Stimulated activated CD4-positive, alpha-beta T cell treated with anti-CD3 and anti-CD28 coated beads, Interleukin-1b, Interleukin-23, amount 100 ng/mL, for 1 hour (primary cell): ENCODE data around the gene TMEM26.

Experiments
- DNase-seq, 2 donors: peaks; one replicate each; pipeline ENCODE4 v3.0.0-alpha.2; 2020; ENCODE audit warnings: low read depth in 2 of 2

Gene TMEM26

DNA sequence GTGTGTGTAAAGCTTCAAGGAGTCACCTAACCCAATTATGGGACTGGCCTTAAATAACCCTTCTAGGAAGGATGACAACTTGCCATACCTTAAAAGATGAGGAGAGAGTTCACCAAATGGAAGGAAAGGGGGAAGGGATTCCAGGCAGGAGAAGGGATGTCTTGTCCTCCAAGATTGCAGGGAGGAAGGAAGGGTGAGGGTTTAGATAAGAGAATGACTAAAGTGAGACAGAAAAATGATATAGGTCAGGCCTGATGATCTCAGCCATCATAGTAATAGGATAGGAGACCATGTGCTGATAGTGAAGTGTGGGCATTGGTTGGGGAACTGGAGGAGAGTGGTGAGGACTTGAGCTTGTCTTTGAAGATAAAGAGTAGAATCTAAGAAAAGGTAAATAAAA lies 7.7 kb upstream of the TMEM26 start:
- no peak for DNase-seq

DNA sequence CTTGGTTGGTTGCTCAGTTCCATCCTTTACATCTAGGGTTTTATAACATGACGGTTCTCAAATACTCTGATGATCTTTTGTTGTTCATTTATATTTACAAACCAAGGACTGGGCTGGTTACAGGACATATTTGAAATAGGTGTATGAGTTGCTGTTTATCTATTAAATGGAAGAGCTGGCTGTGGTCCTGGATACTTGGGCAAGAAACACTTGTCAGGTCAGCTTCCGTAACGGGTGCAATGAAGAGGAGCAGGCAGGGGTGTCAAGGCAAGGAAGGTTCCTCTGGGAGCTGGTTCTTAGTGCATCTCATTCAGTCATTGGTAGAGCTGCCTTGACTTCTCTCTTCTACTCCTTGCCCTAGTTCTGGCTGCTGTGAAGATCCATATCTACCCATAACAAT lies 4.8 kb upstream of the TMEM26 start:
- no peak for DNase-seq

DNA sequence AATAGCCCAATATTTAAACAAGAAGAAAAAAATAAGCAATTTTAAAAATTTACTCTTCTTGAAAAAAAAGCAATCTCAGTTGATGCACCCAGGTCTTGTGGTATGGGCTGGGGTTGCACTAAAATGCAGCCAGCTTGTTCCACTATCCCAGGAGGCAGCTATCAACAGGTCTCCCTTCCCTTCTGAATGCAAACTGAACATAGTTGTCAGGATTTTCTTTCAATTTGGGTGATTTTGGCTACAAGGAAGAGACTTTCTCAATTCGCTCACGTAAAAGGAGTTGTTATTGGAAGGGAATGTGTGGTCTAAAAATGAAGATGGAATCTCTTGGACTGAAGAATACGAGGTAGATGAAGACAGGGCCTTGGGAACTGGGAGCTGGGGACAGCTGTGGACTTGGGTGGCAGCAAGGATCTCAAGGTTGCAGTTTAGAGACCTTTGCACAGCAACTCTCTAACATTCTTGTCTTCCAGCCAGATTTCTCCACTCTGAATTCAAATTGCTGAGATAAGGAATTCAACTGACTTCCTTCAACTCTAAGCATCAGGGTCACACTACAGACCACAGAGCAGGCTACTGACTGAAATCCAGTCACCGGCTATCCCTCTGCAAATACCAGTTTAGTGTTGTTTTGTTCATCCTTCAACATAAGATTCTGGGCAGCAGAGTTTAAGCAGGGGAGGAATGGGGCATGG lies 3.1 kb upstream of the TMEM26 start:
- no peak for DNase-seq

DNA sequence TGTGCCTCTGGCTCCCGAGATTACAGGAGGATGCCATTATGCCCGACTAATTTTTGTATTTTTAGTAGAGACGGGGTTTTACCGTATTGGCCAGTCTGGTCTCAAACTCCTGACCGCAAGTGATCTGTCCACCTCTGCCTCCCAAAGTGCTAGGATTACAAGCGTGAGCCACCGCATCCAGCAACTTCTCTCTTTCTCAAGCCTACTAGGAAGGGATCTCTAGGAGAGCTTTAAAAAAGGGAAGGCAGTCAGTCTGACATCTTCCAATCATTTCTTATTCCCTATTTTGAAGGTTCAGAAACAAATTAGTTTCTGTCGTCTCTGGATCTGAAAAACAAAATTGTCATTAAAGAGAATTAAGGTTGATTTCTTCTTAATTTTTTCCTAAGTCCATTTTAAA lies 2.5 kb upstream of the TMEM26 start:
- no peak for DNase-seq

DNA sequence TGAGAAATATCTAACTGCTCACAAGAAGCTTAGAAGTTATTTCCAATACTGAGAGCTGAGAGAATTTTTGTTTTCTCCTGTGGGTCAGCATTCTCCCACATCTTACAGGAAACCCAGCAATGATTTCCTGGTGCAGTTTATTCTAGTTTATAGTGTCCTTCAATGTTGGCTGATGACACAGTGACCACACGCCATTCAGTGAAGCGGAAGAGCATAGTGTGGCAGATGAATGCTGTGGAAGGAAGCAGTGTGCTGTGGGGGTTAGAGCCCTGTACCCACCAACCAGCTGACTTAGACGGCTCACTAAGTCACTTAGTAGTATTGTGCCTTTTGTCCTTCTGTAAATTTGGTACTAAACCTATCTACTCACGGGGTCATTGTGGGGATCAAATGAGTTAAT lies 1.4 kb upstream of the TMEM26 start:
- DNase-seq = no peak

DNA sequence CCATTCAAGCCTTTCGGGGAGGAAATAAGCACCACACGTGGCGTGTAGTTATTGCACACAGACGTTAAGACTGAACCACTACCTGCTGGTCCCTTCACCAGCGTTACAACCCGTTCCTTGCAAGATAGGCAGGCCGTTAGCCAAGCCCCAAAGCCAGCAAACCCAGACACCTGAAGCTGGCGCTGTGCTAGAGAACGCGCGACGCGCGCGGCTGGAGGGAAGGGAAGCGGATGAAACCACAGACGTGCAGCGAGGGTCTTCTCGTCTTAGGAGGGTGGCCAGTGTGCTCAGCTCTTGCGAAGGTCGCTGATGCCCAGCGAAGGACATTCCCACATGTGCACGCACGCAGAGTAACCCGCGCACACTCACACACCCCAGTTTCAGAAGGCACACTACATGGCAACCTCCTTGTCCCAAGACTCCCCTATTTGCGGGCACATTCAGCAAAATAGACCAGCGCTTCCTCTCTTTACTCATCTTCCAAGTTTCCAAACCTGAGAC lies 980 bp downstream of the TMEM26 start:
- DNase-seq = no peak

DNA sequence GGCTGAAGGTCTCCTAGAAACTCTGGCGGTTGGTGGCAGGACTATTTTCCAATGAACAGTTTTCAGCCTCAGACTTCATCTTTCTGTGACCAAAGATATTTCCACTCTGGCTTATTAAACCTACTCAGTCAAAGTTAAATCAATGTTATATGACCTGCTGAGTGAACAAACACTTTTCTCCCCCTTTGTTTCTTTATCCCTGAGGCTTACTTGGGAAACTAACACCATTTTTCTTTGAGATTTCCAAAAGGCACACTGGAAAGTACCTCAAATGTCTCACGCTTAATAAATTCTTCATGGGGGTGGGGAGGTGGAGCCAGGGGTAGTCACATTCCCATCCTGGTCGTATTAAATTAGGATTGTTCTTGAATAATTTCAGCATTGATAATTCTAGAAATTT lies 1.8 kb downstream of the TMEM26 start:
- no peak for DNase-seq

DNA sequence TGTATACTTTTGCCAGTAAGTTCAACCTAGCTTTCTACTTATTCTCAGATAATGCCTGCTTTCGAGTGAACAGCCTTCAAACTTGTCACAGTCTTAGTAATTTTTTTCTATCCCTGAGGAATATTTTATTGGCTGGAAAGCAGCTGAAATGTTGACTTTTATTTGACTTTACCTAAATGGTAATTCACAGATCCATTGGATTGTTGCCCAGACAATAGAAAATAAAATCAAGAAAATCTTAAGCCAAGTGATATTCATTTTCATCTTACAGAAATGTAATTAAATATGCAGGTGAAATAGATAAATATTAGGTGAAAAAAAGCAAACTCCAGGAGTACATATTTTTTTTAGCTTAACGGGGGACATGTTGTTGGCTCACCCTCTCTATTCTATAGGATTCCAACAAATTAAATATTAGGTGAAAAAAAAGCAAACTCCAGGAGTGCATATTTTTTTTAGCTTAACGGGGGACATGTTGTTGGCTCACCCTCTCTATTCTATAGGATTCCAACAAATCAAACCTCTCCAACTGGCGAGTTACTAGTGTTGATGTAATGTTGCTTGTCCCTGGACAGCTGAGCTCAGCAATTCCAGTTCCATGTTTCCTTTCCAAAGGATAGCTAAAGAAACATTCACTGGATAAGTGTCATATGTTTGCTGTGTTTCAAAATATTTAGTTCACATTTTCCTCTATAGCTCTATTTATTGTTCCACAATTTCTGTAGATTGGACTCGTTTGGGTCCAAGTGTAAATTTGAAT lies 4.2 kb downstream of the TMEM26 start:
- no peak for DNase-seq

DNA sequence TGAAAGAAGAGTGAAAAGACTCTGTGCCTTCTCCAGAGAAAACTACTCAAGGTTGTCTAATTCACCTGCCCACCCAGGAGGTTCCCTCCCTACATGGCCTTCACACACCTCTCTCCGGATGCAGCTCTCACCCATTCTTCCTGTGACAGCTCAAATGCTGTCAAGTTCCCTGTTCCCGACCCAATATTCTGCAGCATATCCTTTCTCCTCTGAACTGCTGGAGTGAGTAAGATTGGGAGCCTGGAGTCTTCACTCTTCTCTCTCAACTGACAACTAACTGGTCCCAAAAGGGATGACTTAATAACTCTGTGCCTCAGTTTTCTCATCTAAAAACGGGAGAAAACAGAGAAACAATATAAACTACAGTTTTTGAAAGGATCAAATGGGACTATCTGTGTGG lies 5.1 kb downstream of the TMEM26 start:
- DNase-seq = no peak

DNA sequence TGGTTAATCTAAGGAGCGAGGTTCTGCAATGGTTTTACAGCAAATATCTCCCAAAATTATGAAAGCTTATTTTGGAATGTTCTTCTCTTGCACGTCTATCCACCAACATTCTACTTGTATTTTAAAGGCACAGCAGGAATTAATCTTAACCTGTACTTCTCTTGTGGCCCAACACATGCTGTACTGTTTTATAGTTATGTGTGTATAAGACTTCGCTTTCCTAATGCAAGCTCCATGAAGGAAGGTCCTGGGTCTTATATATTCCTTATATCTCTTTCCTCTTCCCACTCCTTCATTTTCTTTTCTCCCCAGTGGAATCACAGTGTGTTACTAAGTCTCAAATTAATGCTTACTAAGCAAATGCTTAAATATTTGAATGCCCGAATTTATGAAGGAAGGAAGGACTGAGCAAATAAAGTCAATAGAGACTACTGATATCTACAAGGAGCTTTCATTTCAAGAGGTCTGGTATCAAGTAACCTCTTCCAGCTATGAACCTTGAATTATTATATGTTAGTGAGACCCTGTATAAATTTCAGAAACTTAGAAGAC lies 14.0 kb downstream of the TMEM26 start:
- no peak for DNase-seq

DNA sequence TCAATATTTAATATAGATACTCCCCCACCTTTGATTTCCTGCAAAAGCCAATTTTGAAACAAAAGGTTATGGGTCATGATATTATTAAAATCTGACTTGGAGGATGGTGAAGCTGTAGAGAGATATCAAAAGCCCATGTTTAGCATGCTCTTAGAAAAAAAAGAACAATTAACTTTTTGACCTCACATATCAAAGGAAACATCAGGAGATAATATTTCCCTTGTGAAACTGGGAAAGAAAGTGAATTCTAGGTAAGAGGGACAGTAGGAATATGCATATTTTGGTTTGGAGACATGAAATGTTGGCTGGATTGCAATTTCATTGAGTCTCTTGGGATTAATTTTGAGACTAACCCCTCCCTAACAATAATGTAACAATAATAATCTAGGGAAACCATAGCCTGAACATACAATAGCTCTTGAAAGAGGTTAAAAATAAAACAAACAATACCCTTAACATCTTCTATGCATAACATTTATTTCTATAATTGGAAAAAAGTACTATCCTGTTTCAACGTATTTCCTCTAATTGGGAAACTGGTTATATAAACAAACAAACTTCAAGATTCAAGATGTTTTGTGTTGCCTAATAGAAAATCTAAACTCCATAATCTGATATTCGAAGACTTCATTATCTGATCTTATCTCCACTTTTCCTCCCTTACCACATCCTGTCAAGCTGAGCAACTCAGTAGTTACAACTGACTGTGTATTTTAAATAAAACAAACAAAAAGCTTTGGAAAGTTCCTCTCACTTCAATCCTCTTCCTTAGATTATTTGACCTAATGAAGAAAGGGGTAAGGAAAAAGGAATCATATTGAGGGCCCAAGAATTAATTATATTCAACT lies 14.8 kb downstream of the TMEM26 start:
- no peak for DNase-seq

DNA sequence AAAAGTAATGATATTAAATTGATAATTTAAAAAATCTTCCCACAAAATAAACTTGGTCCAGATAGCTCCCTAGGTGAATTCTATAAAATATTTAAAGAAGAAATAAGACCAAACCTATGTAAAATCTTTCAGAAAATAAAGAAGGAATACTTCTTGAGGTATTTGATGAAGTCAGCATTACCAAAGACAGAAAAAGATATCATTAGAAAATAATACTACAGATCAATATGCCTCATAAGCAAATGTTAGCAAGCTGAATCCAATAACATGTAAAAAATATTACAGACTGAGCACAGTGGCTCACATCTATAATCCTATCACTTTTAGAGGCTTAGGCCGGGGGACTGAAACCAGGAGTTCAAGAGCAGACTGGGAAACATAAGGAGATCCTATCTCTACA lies 30.0 kb downstream of the TMEM26 start:
- no peak for DNase-seq

DNA sequence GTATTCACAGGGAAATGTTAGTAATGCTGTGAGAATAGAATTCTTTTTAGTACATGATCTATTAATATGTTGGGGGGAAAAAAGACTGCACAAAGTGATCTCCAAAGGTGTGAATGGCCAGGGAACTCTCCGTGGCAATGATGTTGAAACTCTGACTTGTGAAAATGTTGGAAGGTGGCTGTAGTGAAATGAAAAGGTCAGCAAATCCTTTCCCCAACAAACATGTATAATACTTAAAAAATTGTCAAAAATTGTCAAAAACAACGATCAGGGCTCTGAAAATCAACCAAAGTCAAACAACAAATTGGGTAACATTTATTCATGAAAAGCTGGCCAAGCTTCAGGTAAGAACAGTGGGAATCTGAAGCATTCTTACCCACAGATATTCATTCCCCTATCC lies 35.5 kb downstream of the TMEM26 start:
- no peak for DNase-seq

DNA sequence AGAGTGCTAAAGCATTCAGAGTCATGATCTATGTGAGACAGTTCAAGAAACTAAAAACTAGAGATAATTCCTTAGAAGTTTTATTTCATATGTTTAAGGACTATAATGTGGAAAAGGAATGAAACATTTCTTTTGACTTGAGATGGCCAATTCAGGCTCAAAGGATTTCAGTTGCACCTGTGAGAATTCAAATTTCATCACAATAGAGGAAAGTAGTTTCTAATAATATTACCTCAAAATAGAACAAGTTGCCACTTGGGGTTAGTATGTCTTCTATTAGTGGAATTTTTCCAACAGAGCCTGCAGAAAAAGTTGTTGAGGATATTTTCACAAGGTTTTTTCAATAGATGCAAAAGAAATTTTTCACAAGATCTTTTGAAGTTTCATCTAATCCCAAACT lies 37.4 kb downstream of the TMEM26 start:
- DNase-seq = no peak

DNA sequence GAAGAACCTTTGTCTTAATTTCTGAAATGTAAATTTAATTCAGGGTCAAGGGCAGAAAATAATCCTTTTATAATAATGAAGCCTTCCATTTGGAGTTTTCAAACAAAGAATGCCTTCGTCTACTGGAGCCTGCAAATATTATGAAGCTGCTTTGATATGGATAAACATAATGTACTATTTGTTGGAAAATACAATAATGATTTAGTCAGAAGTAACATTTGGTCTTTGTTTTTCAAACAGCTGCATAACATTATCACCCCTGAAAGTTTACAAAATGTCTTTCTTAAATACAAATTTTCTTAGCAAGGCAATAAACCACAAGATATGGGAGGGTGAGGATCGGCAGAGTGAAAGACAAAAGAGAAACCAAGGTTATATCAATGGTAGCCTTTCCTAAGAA lies 41.5 kb downstream of the TMEM26 start:
- no peak for DNase-seq

DNA sequence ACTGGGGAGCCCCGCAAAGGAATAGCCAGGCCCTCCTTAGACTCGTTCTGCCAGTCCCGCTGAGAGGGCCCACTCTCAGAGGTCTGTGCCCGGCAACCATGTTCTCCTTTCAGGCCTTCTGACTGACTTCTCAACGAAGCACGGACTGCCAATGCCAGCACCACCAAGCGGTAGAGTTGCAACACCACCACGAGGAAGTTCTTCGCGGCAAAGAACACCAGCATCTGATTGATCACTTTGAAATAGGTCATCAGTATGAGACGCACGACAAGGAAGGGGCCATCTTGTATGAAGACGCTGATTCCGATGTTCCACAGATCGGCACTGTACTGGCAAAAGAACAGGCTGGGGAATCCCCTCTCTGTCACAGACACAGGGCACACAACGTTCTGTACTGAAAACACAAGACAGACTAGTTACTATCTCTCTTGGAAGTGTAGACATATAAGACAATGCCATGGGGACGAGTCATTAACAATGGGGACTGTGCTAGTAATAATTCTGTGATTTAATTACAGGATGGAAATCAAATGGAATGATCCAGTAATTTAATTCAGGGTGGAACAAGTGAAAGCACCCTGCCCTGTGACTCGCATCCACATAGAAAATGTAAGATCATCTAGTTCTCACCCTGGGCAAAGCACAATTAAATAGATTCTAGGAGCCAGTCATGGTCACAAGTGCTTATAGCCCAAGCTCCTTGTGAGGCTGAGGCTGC lies 42.7 kb downstream of the TMEM26 start:
- no peak for DNase-seq

DNA sequence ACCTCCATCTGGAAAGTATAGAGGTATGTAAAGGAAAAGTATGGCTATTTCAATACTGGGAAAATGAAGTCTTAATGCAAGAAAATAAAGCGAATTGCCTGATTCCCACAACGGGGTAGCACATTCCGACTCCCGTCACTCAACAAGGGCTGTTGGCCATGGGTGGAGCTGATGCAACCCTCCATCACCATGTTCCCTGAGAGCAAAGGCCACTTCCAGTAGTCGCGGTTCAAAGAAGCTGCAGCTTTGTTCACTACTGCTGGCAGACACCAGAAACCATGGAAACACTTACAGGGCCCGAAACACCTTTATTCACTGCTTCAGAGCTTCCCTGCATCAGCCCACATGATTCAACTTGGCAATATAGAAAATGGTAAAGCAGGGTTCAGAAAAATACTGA lies 44.0 kb downstream of the TMEM26 start:
- DNase-seq = no peak

DNA sequence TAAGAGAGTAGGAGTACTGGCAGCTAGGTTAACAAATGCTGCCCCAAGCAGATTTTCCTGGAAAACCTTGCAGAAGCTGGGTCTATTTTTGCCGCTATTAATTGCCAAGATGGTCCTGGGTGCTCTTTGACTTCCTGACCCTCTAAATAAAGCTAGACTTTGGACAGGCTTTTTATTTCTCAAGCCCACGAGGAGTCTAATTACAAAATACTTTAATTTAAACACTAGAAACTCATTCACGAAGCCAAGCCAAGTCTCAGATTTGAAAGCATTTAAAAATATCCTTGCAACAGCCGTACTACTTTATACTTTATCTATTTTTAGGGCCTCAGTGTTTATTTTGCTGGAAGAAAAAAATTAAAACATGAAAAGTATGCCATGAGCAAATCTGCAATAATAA lies 45.1 kb downstream of the TMEM26 start:
- no peak for DNase-seq

DNA sequence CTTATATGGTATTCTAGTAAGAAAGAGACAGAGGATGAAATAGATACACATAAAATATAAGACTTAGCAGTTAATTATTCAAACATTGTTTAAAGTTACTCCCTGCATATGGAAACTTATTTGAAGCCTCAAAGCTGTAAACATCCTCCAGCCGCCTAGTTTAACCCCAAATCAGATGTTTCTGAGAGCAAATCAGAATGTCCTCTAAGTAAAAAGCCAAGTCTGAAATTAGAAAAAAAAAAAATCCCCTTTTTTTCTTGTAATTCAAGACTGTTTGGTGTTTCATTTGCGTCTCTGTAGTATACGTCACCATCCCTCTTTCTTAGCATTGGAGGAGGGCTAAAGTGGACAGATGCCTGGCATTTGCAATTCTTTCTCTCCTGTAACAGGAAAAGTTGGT lies 46.4 kb downstream of the TMEM26 start:
- no peak for DNase-seq

DNA sequence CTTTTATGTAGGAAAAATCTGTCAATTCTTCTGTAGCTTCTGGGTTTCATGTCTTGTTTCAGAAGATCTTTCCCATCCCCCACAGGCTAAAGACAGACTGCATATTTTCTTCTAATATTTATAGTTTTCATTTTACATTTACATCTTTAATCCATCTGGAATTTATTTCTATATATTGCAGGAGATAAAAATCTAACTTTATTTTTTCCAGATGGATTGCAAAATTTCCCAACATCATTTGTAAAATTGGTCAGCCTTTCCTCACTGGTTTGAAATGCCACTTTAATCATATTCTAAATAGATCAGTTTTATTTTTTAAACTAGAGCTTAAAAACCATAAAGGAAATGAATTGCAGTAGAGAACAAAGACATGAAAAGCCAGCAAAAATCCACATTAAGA lies 46.9 kb downstream of the TMEM26 start:
- no peak for DNase-seq

DNA sequence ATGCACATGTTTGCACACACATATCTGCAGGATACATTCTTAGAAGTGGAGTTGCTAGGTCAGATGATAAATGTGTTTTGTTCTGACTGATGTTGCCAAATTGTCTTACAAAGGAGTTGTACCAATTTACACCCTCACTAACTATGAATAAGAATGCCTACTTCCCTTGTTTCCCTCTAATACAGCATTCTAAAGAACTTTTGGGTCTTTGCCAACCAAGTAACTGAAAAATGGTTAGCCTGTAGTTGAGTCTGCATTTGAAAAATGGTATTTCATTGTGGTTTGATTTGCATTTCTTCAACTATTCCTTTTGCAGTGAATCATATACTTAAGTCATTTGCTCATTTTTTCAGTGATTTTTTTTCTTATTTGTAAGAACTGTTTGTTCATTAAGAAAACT lies 48.4 kb downstream of the TMEM26 start:
- no peak for DNase-seq

DNA sequence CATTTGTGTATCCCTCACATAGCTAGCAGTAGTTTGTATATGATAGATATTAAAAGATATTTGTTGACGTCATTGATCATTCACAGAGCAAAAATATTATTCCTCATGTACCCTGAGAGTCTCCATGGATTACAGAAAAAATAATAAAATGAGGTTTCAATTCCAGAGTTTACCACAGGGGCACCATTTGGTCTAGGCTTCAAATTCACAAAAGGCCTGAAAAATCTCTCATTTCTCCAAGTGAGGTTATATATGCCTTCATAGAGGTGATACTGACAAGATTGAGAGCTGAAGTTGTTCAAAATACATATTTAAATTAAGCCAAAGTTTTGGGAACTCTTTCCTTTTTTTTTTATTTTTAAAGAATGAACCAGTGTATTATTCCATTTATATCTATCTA lies 52.7 kb downstream of the TMEM26 start:
- DNase-seq = no peak
